VCaP (cell line): ENCODE measurements around the gene MFAP4.

Source experiments
- H3K27ac ChIP-seq: fragments of 450-650 bp; 2 replicates; pipeline ENCODE4 v1.5.1; 2017
- CTCF ChIP-seq: fragments of 450-650 bp; conservative IDR thresholded peaks from 2 replicates; pipeline ENCODE4 v1.5.1; 2017; ENCODE audit warnings: mild to moderate bottlenecking, moderate library complexity

MFAP4 gene

GRCh38 chr17:19372011-19372370 is 15.0 kb downstream of the MFAP4 start:
- no peak overlapping the region for H3K27ac ChIP-seq
- no peak for TF ChIP-seq CTCF

GRCh38 chr17:19371259-19372010 is 15.6 kb downstream of the MFAP4 start:
- no peak for TF ChIP-seq CTCF
- H3K27ac ChIP-seq: no peak overlapping the region

- TF ChIP-seq CTCF: no peak
- no peak overlapping the region for H3K27ac ChIP-seq
Observed at GRCh38 chr17:19370493-19370960, 16.5 kb downstream of the MFAP4 start.

GRCh38 chr17:19369846-19370492 is 17.0 kb downstream of the MFAP4 start:
- TF ChIP-seq CTCF: no peak
- no peak overlapping the region for H3K27ac ChIP-seq

- no peak overlapping the region for H3K27ac ChIP-seq
- TF ChIP-seq CTCF: no peak
Observed at GRCh38 chr17:19369107-19369778, 17.7 kb downstream of the MFAP4 start.

- TF ChIP-seq CTCF: no peak
- no peak overlapping the region for H3K27ac ChIP-seq
Observed at GRCh38 chr17:19368229-19368628, 18.8 kb downstream of the MFAP4 start.

GRCh38 chr17:19366637-19366972 is 20.4 kb downstream of the MFAP4 start:
- no peak for TF ChIP-seq CTCF
- H3K27ac ChIP-seq: no peak overlapping the region
